Endodermal cell (in vitro differentiated cells): ENCODE results near the gene PRDM16. TPM values are rescaled to one million over a fixed set of nuclear protein-coding genes. Genes with fewer than 3 reads are reported as not detected.

ENCODE experiments used
- DNase-seq: peaks from one replicate; pipeline ENCODE4 v3.0.0-alpha.2; 2017
- H3K27ac ChIP-seq: 2 replicates; pipeline ENCODE4 v1.5.1; 2013; ENCODE audit warnings: mild to moderate bottlenecking, low read depth, low read length, moderate library complexity
- H3K27me3 ChIP-seq: 2 replicates; pipeline ENCODE4 v1.6.1; 2013; ENCODE audit warnings: mild to moderate bottlenecking, low read length, moderate library complexity; ENCODE audit not compliant: insufficient read depth, control insufficient read depth, poor library complexity, severe bottlenecking
- H3K36me3 ChIP-seq: 2 replicates; pipeline ENCODE4 v1.7.0; 2013; ENCODE audit warnings: mild to moderate bottlenecking, low read length, moderate library complexity; ENCODE audit not compliant: control insufficient read depth, insufficient read depth
- H3K4me1 ChIP-seq: one replicate; pipeline ENCODE4 v1.7.0; 2013; ENCODE audit warnings: low read length; ENCODE audit not compliant: control insufficient read depth, insufficient read depth
- H3K4me3 ChIP-seq: 2 replicates; pipeline ENCODE4 v1.5.1; 2013; ENCODE audit warnings: mild to moderate bottlenecking, low read length, moderate library complexity
- H3K9ac ChIP-seq: 2 replicates; pipeline ENCODE4 v1.6.1; 2013; ENCODE audit warnings: mild to moderate bottlenecking, low read length, moderate library complexity; ENCODE audit not compliant: poor library complexity, severe bottlenecking; ENCODE audit errors: extremely low read depth
- H3K9me3 ChIP-seq: 2 replicates; pipeline ENCODE4 v1.6.1; 2013; ENCODE audit warnings: mild to moderate bottlenecking, low read length, moderate library complexity; ENCODE audit not compliant: control insufficient read depth
- H3K27ac Mint-ChIP-seq: 2 replicates; pipeline ENCODE4 v1.8.0; 2020; ENCODE audit warnings: mixed read lengths
- H3K27me3 Mint-ChIP-seq: 2 replicates; pipeline ENCODE4 v1.8.0; 2021; ENCODE audit warnings: mild to moderate bottlenecking, mixed read lengths; ENCODE audit not compliant: insufficient read depth
- H3K36me3 Mint-ChIP-seq: 2 replicates; pipeline ENCODE4 v1.8.0; 2020; ENCODE audit warnings: low read depth, mixed read lengths
- H3K4me1 Mint-ChIP-seq: 2 replicates; pipeline ENCODE4 v1.8.0; 2020; ENCODE audit warnings: mixed read lengths
- H3K4me3 Mint-ChIP-seq: 2 replicates; pipeline ENCODE4 v1.8.0; 2020; ENCODE audit warnings: mild to moderate bottlenecking, moderate library complexity, mixed read lengths
- H3K9me3 Mint-ChIP-seq: 2 replicates; pipeline ENCODE4 v1.8.0; 2020; ENCODE audit warnings: mild to moderate bottlenecking, mixed read lengths
- CTCF ChIP-seq: fragments of 200-600 bp; sonication (generic); conservative IDR thresholded peaks from 2 replicates; pipeline ENCODE4 v1.5.0; 2021; ENCODE audit warnings: antibody characterized with exemption, mild to moderate bottlenecking
- WGBS, 2 experiments: methylation state at CpG; one replicate each; pipeline versions ENCODE4 v1.1.5 to v1.1.7; 2013; ENCODE audit warnings: missing lambda C conversion rate in 2 of 2, mixed read lengths in 1 of 2; ENCODE audit not compliant: insufficient coverage in 1 of 2, insufficient read length in 1 of 2; 5-methylcytosine and 5-hydroxymethylcytosine counted together
- total RNA-seq, 2 donors: library from RNA; stranded (reverse); fragmentation: NEBNext Ultra II Directional in 1 of 2; extraction: Animal tissue kit (Norgen Biotek cat#: 25700) in 1 of 2; gene quantifications; 2 replicates in 1 of 2; 3 replicates in 1 of 2; pipeline ENCODE4 v1.2.1, GENCODE V29; 2021

PRDM16 gene
- total RNA-seq, 2 donors from 2014 or later = 2.1 to 4.0 TPM

GRCh38 chr1:3464649-3465025, 395.6 kb downstream of the PRDM16 start:
- Histone ChIP-seq H3K27me3 (no peaks in the 10 kb centered on the region), H3K9me3 (no peaks in the 10 kb centered on the region), H3K36me3 (peaks cover 23% of the 10 kb centered on the region), H3K4me3 (no peak overlapping the region), H3K27ac (no peak overlapping the region), H3K9ac (no peak overlapping the region), H3K4me1 (no peaks in the 10 kb centered on the region)
- peaks cover 3% of the 10 kb centered on the region for H3K4me1 Mint-ChIP-seq
- no peak overlapping the region for H3K27ac Mint-ChIP-seq
- DNase-seq = no peak
- H3K36me3 Mint-ChIP-seq = peaks cover 24% of the 10 kb centered on the region
- WGBS, 2 experiments = 91 to 94% methylated on average over 5 to 11 of the region's 11 CpGs
- H3K4me3 Mint-ChIP-seq = no peak overlapping the region
- no peak for TF ChIP-seq CTCF
- no peaks in the 10 kb centered on the region for H3K9me3 Mint-ChIP-seq
- peaks cover 1% of the 10 kb centered on the region for H3K27me3 Mint-ChIP-seq

GRCh38 chr1:3465091-3465934, 396.3 kb downstream of the PRDM16 start:
- H3K4me1 ChIP-seq = no peaks in the 10 kb centered on the region
- Mint-ChIP-seq H3K27ac (no peak overlapping the region), H3K9me3 (no peaks in the 10 kb centered on the region), H3K4me1 (peaks cover under 1% of the 10 kb centered on the region), H3K4me3 (no peak overlapping the region), H3K27me3 (peaks cover 1% of the 10 kb centered on the region), H3K36me3 (peaks cover 25% of the 10 kb centered on the region)
- no peaks in the 10 kb centered on the region for H3K27me3 ChIP-seq
- WGBS, 2 experiments = 89 to 92% methylated on average over 13 to 28 of the region's 28 CpGs
- H3K36me3 ChIP-seq = peaks cover 23% of the 10 kb centered on the region
- TF ChIP-seq CTCF = no peak
- H3K9me3 ChIP-seq = no peaks in the 10 kb centered on the region
- DNase-seq = no peak
- peak overlapping the region; percentile 29 for H3K27ac ChIP-seq
- H3K4me3 ChIP-seq = no peak overlapping the region
- H3K9ac ChIP-seq = no peak overlapping the region

DNA sequence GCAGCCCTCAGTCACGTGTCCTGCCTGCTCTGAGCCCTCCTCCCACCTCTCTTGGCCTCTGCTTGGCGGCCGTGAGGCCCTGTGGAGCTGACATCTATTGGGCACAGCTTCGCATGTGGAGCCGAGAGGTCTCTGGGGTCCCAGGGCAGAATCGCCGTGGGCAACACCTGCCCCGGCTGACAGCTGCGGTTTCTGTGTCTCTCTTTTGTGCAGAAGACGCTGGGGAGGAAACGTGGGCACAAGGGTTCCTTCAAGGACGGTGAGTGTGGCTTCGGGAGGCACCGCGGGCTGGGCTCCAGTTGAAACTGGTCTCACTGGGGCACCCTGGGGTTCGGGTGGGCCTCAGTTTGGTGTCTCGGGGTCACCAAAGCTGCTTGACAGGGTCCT, 396.9 kb downstream of the PRDM16 start:
- DNase-seq = no peak
- H3K27ac ChIP-seq = peak overlapping the region; percentile 29
- no peaks in the 10 kb centered on the region for H3K9me3 Mint-ChIP-seq
- no peak overlapping the region for H3K4me3 Mint-ChIP-seq
- H3K4me3 ChIP-seq = no peak overlapping the region
- no peak for TF ChIP-seq CTCF
- H3K27ac Mint-ChIP-seq = no peak overlapping the region
- no peak overlapping the region for H3K9ac ChIP-seq
- peaks cover 23% of the 10 kb centered on the region for H3K36me3 Mint-ChIP-seq
- H3K4me1 ChIP-seq = peaks cover under 1% of the 10 kb centered on the region
- no peaks in the 10 kb centered on the region for H3K9me3 ChIP-seq
- H3K27me3 Mint-ChIP-seq = peaks cover 1% of the 10 kb centered on the region
- peaks cover 6% of the 10 kb centered on the region for H3K4me1 Mint-ChIP-seq
- peaks cover 23% of the 10 kb centered on the region for H3K36me3 ChIP-seq
- WGBS, 2 experiments = 90 to 95% methylated on average over 11 to 17 of the region's 17 CpGs
- no peaks in the 10 kb centered on the region for H3K27me3 ChIP-seq
